HG02943 (cell line): ENCODE data around the gene ARHGAP44.
A peak's percentile ranks its signal among the peaks of the same experiment; 100 is the strongest.
"Not testable (repeated sequence)": the region's sequence is repeated elsewhere in the genome, so short reads cannot be mapped to it uniquely, and the experiment has no call there.

ENCODE experiments used
- ATAC-seq: cut with Tn5 transposase; IDR thresholded peaks from one replicate; pipeline ENCODE4 v1.9.1; 2021; ENCODE audit warnings: mild to moderate bottlenecking, low read depth, moderate library complexity; ENCODE audit not compliant: unreplicated experiment

Gene ARHGAP44

DNA sequence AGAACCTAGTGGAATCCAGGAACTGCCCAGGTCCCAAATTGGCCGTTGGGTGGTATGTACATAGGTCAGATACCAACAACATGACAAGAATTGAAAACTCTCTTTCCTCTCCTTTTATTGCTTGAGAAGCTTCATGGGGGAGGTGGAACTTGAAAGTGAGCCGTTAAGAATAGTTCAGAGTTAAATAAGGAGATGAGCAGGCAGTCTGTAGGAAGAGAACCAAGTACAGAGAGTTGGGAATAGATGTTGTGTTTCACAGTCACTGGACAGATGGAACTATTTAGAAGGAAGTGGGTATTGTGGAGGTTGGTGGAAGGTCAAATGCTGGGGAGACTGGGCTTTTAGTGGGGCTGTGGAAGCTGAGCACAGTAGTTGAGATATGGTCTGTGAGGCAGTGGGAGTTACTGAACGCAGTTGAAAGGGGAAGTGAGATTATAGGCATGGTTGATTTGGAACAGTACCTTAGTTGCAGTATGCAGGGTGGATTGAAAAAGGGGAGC is 26.4 kb downstream of the ARHGAP44 start:
- peak; percentile 98 for ATAC-seq

DNA sequence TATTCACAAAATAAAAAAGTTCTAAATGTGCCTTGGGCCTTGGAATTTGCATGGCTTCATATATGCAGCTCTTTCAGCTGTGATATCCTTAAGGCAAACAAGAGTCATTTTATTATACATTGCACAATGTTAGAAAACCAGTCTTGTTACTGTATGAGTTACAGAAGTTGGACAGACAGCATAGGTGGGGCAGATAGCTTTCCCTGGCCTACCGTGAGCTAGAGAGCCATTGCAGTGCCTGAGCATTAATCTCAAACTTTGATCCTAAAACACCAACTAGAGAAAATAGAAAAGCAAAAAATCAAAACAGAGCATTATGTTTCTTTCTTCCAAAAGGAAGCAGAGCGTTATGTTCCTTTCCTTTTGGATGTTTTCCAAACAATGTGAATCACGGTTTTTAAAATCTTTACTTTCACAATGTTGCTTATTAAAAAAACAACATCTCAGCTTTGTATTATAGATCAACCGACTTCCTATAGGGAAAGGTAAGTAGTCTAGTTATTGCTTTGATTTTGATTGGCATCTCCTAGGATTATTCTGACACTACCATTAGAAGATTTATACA is 32.2 kb downstream of the ARHGAP44 start:
- no peak for ATAC-seq

DNA sequence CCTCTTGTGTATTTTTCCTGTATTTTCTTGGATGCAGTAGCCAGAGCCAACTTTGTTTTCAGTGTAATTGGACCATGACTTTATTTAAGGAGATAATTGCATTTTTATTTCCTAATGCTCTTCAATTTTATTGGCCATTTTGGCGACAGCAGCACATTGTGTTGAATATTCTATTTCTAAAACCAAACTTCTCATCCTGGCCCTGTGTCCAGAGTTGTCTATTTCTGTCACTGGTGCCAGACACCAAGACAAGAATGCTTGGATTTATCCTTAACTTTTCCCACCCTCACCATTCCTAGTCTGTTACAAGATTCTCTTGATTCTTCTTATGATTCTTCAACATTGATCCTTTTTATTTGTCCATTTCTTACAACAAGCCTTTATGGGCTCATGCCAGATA is 37.1 kb downstream of the ARHGAP44 start:
- no peak for ATAC-seq

DNA sequence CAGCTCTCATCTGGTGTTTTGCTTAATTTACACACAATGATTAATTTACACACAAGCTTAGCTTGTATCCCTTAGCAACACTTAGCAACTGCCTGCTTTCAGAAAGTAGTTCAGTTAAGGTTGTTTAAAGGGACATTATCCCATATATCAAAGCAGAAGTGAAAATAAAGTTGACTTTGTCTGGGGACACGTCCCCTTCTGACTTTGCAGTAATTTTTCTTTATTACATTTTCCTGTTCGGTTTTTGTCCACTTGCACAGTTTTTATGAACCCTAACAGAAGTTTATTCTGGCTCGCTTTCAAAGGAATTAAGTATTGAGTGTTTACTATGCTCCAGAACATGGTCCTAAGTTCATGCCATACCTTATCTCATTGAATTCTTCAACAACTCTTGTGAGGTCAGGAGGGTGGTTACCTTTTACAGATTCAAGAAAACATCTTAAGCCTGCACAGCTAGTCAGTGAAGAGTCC is 41.5 kb downstream of the ARHGAP44 start:
- no peak for ATAC-seq

DNA sequence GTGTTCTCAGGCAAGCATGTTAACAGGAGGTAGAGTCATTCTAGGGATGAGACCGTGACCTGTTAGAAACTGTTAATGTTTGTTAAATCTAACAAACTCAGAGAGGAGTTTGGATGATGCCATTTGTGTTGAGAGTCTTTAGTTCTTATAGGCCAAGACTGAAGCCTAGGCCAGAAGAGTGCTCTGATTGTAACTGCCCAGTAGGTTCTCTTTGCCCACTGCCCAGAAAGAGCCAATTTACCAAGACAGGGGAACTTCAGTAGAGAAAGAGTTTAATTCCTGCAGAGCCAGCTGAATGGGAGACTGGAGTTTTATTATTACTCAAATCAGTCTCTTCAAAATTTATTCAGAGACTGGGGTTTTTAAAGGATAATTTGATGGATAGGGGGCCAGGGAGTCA is 42.5 kb downstream of the ARHGAP44 start:
- no peak for ATAC-seq

DNA sequence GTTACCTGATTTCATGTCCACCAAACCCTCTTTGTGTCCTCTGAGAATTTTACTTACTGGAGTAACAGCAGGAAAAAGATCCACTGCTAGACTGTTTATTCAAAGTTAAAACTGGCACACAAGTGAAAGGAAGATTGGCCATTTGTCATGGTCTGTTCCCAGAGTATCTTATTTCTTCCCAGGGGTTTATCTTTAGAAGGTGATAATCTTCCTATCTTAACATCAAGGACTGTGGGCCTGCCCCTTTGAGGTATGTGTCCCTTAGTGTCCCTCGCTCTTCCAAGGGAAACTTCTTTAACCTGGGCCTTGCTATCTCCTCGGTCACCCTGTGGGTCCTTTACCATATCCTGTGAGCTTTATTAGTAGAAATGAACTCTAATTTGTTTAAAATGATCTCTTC is 49.7 kb downstream of the ARHGAP44 start:
- no peak for ATAC-seq

DNA sequence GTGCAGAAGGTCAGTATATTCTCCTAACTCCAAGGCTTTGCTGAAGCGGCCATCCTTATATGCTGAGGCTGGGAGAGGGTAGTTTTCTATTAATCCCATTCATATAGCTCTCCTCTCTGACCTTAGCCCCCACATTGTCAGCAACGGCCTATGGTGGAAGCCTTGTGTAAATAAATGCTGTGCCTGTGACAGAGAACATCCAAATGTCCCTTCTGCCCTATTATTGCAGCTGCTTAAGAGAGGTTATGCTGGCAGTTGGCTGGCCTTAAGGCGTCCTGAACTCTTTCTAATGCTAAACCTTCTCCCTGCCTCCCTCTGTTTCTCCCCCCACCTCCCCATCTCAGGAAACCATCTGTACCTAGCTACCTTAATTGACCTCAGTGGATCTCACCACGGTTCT is 53.6 kb downstream of the ARHGAP44 start:
- ATAC-seq, result no peak

DNA sequence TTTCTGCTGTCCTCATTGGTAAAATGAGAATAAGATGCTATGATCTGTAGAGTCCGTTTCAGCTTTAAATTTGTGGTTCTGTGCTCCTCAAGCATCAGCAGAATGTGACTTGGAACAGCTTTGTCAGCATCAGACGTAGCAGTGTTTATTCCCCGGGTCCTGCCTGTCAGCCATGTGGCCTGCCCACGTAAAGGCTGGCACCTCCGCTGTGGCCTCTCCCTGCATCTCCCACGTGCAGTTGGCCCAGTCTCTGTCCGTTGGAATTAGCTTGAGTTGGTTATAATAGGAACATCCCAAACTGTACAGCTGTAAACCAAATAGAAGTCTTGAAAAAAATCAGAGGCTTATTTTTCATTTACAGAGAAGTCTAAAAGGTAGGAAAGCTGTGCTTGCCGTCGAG is 61.7 kb downstream of the ARHGAP44 start:
- ATAC-seq, result no peak

DNA sequence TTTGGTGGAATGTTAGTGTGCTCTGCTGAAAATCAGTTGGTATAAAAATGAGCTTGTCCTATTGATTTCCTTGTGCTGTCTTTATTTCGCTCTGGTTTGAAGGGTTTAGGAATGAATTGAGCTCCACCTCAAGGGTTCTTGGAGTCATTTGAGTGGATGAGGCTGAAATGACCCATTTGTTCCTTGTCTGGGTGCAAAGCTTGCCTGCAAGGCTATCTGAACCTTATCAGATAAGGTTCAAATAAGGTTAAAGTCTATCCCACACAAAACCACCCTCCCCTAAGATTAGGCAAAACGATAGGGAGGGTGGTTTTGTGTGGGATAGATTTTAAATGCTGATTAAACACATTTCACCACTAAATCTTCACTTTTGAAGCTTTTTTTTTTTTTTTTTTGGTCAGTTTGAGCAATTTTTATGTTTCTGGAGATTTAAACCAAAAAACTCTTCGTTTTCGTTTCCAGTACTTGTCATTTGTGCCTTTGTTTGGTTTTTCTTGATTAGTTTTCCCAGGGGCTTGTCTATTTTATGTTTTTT is 62.7 kb downstream of the ARHGAP44 start:
- ATAC-seq, result no peak

DNA sequence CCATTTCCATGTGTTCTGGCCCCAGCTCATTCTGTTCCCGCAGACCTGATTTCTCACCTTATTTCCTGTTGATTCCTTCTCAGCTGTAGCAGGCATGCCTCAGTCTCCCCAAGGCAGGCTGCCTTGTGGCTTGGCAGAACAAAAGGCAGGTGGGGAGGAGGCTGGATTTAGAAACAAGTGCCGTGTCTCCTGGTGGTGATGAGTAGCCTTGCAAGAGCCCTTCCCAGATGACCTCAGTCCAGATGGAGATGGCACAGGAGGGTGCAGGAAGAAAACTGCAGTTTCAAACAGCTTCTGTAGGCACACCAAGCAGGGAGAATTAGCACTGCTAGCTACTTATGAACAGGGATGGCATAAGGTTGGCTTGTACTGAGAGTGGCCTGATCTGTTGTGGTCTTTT is 64.6 kb downstream of the ARHGAP44 start:
- no peak for ATAC-seq

DNA sequence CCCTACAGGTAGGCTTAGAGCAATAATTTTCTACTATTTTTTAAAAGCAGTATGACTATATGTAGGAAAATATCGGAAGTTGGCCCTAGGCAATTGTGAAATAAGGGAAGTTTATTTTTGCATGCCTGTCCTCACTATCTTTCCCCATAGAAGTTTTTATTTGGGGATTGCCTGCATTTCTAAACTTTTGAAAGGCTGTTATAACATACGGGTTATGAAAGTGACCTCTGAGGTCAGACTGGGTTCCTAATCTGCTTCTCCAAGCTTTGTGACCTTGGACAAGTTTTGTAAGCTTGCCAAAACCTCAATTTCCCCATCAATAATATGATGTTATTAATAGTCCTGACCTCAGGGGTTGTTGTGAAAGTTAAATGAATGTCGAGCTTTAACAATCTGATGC is 67.1 kb downstream of the ARHGAP44 start:
- ATAC-seq, result no peak

DNA sequence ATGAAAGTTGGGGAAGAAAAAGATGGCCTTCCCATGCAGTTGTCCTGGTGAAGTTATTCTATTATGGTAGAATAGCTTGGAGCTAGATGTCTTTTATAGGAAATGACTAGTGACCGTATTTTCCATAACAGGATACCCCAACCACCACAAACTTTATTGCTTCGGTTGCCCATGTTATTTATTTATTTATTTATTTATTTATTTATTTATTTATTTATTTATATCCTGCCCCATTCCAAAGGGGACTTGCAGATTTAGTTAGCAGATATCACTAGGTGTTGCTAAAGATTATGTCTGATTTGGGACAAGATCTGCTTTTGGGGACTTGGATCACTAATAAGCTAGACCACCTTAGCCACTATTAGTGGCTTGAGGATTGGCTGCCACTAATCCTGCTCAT is 68.3 kb downstream of the ARHGAP44 start:
- ATAC-seq, result no peak

DNA sequence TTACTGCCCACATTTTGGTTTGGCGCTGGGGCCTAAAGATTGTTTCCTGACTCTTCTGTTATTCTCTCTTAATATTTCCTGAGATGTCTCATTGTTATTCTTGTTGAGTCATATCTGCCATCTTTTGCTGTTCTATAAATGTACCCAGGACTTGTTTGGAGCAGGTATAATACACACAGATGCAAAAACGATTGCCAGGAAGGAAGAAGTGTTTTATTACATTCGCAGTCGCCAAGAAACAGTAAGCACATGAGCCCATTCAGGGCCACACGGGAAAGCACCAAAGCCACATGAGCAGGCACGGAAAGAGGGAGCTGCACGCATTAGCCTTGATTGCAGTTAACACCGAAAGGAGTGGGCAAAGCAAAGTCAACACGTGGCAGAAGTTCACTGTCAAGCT is 70.2 kb downstream of the ARHGAP44 start:
- ATAC-seq, result no peak

DNA sequence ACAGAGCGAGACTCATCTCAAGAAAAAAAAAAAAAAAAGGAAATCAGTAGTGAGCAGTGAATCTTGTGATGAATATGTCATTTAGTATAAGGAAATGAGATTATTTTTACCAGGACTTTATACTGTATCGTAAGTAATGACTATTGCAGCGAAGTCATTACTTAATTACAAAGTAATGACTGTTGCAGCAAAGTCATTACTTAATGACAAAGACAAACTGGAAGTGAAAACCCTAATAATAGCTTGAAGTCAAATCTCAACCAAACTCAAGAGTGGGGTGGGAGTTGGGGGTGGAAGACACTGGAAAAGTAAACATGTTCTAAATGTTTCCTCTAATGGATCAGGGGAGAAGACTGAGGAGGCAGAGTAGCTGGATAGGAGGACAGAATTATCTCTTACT is 76.5 kb downstream of the ARHGAP44 start:
- ATAC-seq, result no peak

DNA sequence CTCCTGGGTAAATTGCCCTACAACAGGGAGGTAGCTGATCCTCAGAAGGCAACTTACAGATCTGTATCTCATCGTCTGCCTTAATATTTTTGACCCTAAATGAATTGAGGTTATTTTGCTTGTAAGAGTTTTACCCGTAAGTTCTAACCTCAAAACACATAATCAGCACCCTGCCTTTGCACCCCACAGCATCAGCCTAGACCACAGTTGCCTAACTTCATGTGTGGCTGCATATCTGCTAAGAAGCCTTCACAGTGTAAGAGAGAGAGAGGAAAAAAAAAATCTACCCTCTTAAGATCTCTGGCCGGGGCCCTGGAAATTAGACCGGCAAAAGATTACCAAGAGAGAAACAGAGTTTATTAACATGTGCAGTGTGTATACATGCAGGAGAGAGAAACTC is 76.9 kb downstream of the ARHGAP44 start:
- ATAC-seq, result no peak

DNA sequence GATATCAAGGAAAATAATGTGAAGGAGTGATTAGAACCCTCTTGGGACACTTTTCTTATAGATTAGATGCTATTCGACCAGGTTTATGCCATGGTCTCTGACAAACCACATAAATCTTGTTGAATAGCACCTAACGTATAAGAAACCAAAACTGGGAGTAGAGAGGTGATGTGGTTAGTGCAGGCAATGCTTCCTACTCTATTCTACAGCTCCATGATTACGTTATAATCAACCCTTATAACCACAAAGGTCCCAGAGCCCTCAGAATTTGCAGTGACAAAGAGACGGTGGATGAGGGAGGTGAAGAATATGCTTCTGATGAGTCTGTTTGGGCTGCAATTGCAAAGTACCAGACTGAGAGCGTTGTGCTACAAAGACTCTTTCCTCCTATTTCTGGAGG is 78.4 kb downstream of the ARHGAP44 start:
- no peak for ATAC-seq

DNA sequence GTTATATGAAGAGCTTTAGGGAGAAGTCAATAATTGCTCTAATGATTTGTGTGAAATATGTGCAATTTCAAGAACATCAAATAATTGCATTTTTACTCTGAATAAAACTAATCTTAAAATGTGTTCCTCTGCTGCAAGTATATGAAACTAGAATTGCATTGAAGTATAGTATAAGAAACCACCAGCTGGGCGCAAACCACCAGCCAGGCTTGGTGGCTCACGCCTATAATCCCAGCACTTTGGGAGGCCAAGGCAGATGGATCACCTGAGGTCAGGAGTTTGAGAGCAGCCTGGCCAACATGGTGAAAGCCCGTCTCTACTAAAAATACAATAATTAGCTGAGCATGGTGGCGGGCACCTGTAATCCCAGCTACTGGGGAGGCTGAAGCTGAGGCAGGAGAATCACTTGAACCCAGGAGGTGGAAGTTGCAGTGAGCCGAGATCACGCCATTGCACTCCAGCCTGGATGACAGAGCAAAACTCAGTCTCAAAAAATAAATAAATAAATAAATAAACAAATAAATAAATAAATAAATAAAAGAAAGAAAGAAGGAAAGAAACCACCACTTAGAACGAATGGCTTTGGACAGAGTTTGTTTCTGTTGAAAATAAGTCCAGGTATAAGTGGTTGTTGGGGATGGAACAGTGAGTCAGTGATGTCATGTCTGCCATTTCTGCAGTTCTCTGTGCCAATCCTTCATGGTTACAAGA is 84.3 kb downstream of the ARHGAP44 start:
- ATAC-seq, result not testable (repeated sequence)

DNA sequence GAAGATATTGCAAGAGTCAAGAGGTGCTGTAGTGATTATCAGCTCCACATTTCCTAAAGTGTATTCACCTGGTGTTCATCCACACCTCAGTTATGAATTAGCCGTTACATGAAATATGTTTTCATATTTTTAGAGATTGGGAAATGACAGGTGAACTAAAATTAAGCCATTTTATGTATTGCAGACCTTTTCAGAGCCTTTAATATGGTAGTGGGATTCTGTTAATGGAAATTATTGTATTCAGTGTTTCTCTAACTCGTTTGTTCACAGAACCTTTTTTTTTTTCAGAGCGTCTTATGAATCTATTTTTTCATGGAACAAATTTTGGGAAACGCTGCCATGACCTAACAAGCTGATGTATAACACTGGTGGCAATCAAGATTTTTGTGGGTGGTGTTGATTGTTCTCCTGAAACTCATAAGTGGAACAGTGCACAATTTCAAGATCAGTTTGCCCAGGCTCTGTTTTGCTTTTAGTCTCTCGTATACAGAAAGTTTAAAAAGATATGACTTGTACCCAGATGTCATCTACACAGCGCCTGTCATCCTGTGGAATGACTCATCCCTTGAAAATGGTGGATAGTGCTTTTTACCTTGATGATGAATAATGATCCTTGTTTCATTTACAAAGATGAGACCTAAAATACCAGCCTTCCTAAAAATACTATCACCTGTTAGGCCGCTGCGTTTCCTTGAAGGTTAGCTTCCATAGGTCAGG is 88.8 kb downstream of the ARHGAP44 start:
- ATAC-seq, result no peak

DNA sequence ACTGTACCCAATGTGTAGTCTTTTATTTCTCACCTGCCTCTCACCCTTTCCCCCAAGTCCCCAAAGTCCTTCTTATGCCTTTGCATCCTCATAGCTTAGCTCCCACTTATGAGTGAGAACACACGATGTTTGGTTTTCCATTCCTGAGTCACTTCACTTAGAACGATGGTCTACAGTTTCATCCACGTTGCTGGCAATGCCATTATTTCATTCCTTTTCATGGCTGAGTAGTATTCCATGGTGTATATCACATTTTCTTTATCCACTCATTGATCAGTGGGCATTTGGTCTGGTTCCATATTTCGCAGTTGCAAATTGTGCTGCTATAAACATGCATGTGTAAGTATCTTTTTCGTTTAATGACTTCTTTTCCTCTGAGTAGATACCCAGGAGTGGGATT is 89.8 kb downstream of the ARHGAP44 start:
- not testable (repeated sequence) for ATAC-seq

DNA sequence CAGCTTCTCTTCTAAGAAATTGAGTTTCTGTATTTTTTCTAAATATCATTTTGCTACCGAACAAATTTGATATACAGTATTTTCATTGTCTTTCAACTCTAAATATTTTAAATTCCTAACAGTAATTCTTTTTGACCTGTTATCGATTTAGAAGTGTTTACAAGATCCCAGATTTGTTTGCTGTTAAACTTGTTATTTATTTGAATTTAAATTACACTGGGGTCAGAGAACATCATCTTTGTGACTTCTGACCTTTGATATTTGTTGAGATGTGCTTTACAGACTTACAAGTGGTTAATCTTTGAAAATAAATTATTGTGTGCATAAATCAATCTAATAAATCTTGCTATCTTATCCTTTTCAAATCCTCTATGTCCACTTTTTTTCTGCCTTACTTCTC is 94.2 kb downstream of the ARHGAP44 start:
- no peak for ATAC-seq

DNA sequence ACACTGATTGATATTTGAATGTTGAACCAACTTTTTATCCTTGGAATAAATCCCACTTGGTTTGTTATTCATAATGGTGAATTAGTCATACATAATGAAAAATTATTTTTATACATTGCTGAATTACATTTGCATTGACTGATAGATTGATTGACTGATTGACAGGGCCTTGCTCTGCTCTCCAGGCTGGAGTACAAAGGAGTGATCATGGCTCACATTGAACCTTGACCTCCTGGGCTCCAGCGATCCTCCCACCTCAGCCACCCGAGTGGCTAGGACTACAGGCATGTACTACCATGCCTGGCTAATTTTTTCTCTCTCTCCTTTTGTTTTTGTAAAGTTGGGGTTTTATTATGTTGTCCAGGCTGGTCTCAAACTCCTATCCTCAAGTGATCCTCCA is 97.8 kb downstream of the ARHGAP44 start:
- ATAC-seq, result no peak
